ENCODE results near the gene SSU72. TPM values are rescaled to one million over a fixed set of nuclear protein-coding genes. Genes with fewer than 3 reads are reported as not detected.

SSU72 gene
- total RNA-seq, 4 donors from 2014 or later = 204 to 294 (median 241) TPM

DNA sequence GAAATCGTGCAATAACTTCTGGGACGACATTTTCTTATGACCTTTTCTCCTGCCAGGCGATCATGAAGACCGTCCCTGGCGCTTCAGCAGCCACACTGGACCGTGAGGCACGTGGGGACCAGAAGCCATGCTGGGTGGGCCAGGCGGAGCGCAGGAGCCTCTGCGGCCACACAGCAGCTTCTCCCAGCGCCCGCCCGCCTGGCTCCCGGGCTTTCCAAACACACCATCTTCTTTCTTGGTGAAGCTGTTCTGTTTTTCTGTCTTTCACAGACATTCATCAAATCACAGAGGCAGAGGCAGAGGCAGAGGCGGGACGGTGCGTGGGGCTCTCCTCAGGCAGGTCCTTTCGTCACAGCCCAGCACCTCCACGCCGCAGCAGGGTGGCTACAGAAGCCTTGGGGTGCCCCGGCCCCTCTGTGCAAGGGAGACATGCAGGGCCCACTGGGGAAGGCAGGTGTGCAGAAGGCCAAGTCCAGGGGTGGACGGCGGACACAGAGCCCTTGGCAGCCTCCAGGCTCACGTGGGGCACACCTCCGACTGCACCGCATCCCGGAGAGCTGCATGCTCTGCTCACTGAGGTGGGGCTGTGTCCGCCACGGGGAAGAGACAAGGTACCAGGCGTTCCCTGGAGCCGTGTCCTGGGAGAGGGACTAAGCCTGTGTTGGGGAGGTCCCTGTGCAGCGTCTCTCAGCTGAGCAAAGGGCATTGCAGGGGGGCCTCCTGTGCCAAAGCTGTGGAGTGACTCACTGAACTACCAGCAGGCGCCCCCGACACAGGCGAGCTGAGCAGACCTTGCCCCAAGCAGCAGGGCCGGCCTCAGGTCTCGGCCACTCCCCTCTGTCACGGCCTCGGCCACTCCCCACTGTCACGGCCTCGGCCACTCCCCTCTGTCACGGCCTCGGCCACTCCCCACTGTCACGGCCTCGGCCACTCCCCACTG, 31.6 kb downstream of the SSU72 start:
- 92 to 94% methylated on average over 30 to 35 of the region's 45 CpGs for WGBS, 2 donors
- Histone ChIP-seq H3K9me3 (no peaks in the 10 kb centered on the region), H3K36me3 (peaks cover 4 to 5% of the 10 kb centered on the region in 2 donors), H3K27me3 (no peaks in the 10 kb centered on the region), H3K4me3 (replicated peaks in 1 of 3) (no peak overlapping the region), H3K4me1 (peaks cover 23 to 37% of the 10 kb centered on the region in 2 donors), H3K27ac (no peak overlapping the region)
- intact Hi-C loops (cut with DNase I) = no loop called here
- TF ChIP-seq, protein P1, sequence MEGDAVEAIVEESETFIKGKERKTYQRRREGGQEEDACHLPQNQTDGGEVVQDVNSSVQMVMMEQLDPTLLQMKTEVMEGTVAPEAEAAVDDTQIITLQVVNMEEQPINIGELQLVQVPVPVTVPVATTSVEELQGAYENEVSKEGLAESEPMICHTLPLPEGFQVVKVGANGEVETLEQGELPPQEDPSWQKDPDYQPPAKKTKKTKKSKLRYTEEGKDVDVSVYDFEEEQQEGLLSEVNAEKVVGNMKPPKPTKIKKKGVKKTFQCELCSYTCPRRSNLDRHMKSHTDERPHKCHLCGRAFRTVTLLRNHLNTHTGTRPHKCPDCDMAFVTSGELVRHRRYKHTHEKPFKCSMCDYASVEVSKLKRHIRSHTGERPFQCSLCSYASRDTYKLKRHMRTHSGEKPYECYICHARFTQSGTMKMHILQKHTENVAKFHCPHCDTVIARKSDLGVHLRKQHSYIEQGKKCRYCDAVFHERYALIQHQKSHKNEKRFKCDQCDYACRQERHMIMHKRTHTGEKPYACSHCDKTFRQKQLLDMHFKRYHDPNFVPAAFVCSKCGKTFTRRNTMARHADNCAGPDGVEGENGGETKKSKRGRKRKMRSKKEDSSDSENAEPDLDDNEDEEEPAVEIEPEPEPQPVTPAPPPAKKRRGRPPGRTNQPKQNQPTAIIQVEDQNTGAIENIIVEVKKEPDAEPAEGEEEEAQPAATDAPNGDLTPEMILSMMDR (IDR thresholded peaks at IDR 0.05) = no peak
- TF ChIP-seq POLR2A (IDR thresholded peaks at IDR 0.05) = no peak
- no peak for DNase-seq

DNA sequence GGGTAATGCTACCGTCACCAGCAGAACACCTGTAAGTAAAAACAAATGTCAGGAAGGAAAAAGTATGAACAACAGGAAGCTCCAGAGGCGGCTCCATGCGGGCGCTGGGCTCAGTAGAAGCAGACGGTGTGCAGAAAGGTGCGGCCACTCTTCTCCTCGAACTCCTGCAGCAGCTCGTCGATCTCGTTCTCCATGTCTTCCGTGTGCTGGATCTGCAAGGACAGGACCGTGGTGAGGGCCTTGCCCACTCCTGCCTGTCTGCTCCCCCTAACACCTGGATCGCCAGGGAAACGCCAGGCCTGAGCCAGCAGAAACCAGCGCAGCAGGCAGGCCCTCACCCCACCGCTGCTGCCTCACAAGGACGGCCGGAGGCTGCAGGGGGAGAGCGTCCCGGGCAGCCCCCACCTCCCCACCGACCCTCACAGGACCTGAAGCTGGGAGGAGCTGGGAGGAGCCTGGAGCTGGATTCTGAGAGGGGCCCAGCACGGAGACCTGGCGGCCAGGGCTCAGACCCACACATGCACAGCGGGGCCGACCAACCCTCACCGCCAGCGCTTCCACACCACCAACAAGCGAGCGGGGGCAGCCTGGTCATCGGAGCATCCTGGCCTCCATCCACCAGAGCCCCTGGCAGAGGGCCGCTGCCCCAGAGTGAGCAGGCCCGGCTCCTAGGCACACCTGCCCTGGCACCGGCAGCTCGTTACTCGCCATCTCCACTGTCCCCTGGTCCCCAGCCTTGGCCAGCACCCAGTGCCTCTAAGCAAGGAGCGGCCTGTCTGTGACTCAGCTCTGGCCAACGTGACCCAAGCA, 32.5 kb downstream of the SSU72 start:
- intact Hi-C loops (cut with DNase I) = no loop called here
- Histone ChIP-seq H3K4me1 (peaks cover 23 to 37% of the 10 kb centered on the region in 2 donors), H3K36me3 (peaks cover 4 to 5% of the 10 kb centered on the region in 2 donors), H3K4me3 (replicated peaks in 1 of 3) (no peak overlapping the region), H3K9me3 (no peaks in the 10 kb centered on the region), H3K27ac (no peak overlapping the region), H3K27me3 (no peaks in the 10 kb centered on the region)
- no peak for TF ChIP-seq POLR2A (IDR thresholded peaks at IDR 0.05)
- TF ChIP-seq, protein P1 (IDR thresholded peaks at IDR 0.05) = no peak
- WGBS, 2 donors = 89 to 90% methylated on average over 18 to 27 of the region's 37 CpGs
- no peak for DNase-seq

DNA sequence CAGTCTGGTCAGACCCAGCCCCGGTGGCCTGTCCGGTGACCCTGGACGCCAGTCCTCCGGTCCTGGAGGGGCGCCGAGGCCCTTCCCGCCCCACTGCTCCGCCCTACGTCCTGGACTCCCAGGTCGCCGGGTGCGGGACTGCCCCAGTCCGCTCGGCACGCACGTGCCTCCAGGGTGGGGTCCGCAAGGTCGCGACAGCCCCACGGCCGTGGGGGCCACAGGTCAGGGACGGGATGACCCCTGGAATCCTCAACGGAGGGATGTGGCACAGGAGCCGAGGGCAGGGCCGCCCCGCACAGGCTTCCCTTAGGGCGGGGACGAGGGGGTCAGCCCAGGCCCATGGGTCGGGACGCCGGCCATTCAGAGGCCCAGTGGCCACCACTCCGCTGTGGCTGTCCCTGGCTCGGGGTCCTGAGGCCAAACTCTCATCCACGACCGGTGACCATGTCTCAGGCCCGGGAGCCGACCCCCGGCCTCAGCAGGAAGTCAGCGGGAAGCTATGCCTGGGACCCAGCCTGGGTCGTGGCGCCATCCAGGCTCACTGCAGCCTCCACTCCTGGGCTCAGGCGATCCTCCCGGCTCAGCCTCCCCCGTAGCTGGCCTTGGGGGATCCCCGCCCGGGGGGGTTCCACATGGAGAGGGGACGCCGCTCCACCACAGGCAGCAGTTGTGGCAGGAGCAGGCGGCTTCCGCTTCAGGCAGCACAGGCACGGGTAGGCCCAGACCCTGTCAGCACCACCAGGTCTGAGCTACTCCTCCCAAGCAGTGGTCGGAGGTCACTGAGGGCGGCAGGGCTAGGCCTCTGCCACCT, 33.6 kb downstream of the SSU72 start:
- WGBS, 2 donors = 50 to 69% methylated on average over 9 to 23 of the region's 53 CpGs
- peaks cover 4 to 5% of the 10 kb centered on the region in 2 donors for H3K36me3 ChIP-seq
- peaks cover 23 to 35% of the 10 kb centered on the region in 2 donors for H3K4me1 ChIP-seq
- TF ChIP-seq POLR2A (IDR thresholded peaks at IDR 0.05) = no peak
- TF ChIP-seq, protein P1 (IDR thresholded peaks at IDR 0.05) = no peak
- H3K9me3 ChIP-seq = no peaks in the 10 kb centered on the region
- DNase-seq = no peak
- peak overlapping the region; percentile 38 to 66 (median 64) for H3K27ac ChIP-seq
- peak overlapping the region in 1 of 3 donors; percentile 59 for H3K4me3 ChIP-seq (replicated peaks in 1 of 3)
- intact Hi-C loops (cut with DNase I) = no loop called here
- H3K27me3 ChIP-seq = no peaks in the 10 kb centered on the region

DNA sequence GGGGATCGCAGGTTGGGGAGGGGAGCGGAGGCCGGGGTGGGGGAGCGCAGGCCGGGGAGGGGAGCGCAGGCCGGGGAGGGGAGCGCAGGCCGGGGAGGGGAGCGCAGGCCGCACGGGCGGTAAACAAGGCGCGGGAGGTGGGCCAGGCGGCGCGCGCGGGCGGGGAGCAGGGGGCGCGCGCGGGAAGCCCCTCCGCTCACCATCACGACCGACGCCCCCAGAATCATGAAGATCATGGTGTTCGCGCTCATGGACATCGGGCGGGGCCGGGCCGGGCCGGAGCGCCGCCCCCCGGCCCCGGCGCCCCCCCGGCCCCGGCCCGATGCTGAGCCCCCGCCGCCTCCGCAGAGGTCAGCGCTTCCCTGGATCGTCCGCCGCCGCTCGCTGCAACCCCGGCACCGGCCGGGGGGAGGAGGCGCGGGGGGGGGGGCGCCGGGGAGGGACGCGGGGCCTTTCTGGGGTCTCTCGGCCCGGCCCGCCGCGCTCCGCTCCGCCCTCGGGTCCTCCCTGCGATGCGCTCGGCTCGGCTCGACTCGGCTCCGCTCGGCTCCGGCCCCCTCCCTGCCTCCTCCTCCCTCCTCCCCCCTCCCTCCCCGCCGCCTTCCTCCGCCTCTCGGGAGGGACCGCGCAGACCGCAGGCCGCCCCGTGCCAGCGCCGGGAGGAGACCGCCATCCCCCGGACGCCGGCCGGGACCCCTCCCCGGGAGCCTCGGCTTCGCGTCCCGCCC, 34.4 kb downstream of the SSU72 start, which contains the start of gene TMEM240:
Gene TMEM240 (minus strand): TSS at position 535 of the 728 bp plus-strand sequence. CDS start 278 bp downstream, at position 257.
- peak; percentile 78 to 80 for DNase-seq
- H3K27ac ChIP-seq = peak within 1 kb of the TSS; percentile 46 to 66 (median 64)
- peak within 1 kb of the TSS in 1 of 3 donors; percentile 59 for H3K4me3 ChIP-seq (replicated peaks in 1 of 3)
- no peaks in the 10 kb centered on the region for H3K27me3 ChIP-seq
- H3K36me3 ChIP-seq = peaks cover 4 to 5% of the 10 kb centered on the region in 2 donors
- 0% methylated on average over 24 of the region's 100 CpGs; no CpG with 5 or more reads in 1 of the 2 donors for WGBS, 2 donors
- TF ChIP-seq, protein P1 (IDR thresholded peaks at IDR 0.05) = no peak
- TF ChIP-seq POLR2A (IDR thresholded peaks at IDR 0.05) = no peak
- intact Hi-C loops (cut with DNase I) = no loop called here
- H3K4me1 ChIP-seq = peaks cover 16 to 28% of the 10 kb centered on the region in 2 donors
- no peaks in the 10 kb centered on the region for H3K9me3 ChIP-seq
